Left ventricle myocardium superior (tissue), 1 donor: ENCODE results near the gene BCAS3. TPM values are rescaled to one million over a fixed set of nuclear protein-coding genes. Genes with fewer than 3 reads are reported as not detected.

Source experiments
- ATAC-seq: fragments of 200-7000 bp; cut with Tn5 transposase; one replicate; pipeline ENCODE4 v1.9.1; 2020; ENCODE audit warnings: mild to moderate bottlenecking, moderate library complexity
- DNase-seq: peaks from one replicate; pipeline ENCODE4 v3.0.0-alpha.2; 2020
- intact Hi-C: fragments of 100-400 bp; cut with micrococcal nuclease; formaldehyde crosslinking; loops from one replicate; pipeline ENCODE4 v1.11.0; 2022
- total RNA-seq: library from RNA; stranded (reverse); fragmentation: NEBNext Ultra II Directional; extraction: Animal tissue kit (Norgen Biotek cat#: 25700); gene quantifications from one replicate; pipeline ENCODE4 v1.2.1, GENCODE V29; 2021
- donor health status: DM: no; HTN: yes; CAD: no; lungs with severe emphysema.

BCAS3 gene
- total RNA-seq, 1 donor from 2014 or later = 15.9 TPM

GRCh38 chr17:61404913-61405685, 727.4 kb downstream of the BCAS3 start:
- ATAC-seq (no peak), DNase-seq (no peak)
- intact Hi-C loops = no loop called here

GRCh38 chr17:61405686-61406536, 728.3 kb downstream of the BCAS3 start:
- intact Hi-C loops = no loop called here
- peak; percentile 25 for DNase-seq
- ATAC-seq = no peak

- no peak for ATAC-seq
- DNase-seq = no peak
- intact Hi-C loops = no loop called here
Measured at GRCh38 chr17:61406537-61406845, 728.8 kb downstream of the BCAS3 start.

GRCh38 chr17:61406971-61407911, 729.6 kb downstream of the BCAS3 start:
- DNase-seq = peak; percentile 15

GRCh38 chr17:61408151-61409041, 730.7 kb downstream of the BCAS3 start:
- peak; percentile 28 for DNase-seq
- ATAC-seq = no peak
- intact Hi-C loops = no loop called here

More at GRCh38 chr17:61406971-61407911, 729.6 kb downstream of the BCAS3 start:
- no peak for ATAC-seq
- intact Hi-C loops = no loop called here

GRCh38 chr17:61409301-61410112, 731.9 kb downstream of the BCAS3 start:
- peak; percentile 47 for ATAC-seq
- DNase-seq = peak; percentile 84
- intact Hi-C loops = no loop called here

GRCh38 chr17:61410141-61411010, 732.7 kb downstream of the BCAS3 start:
- DNase-seq (peak; percentile 89), ATAC-seq (peak; percentile 62)
- intact Hi-C loops = no loop called here

GRCh38 chr17:61411011-61411260, 733.3 kb downstream of the BCAS3 start:
- intact Hi-C loops = no loop called here
- DNase-seq (no peak), ATAC-seq (no peak)

GRCh38 chr17:61411261-61412142, 733.9 kb downstream of the BCAS3 start:
- peak; percentile 59 for ATAC-seq
- peak; percentile 75 for DNase-seq
- intact Hi-C loops = no loop called here

- intact Hi-C loops = no loop called here
- ATAC-seq = peak; percentile 79
- DNase-seq = peak; percentile 91
Measured at GRCh38 chr17:61412143-61412859, 734.6 kb downstream of the BCAS3 start.

- no peak for DNase-seq
- peak; percentile 1 for ATAC-seq
- intact Hi-C loops = no loop called here
Measured at GRCh38 chr17:61412860-61413660, 735.4 kb downstream of the BCAS3 start.

- no peak for DNase-seq
- intact Hi-C loops = no loop called here
Measured at GRCh38 chr17:61413661-61414126, 736.0 kb downstream of the BCAS3 start.

GRCh38 chr17:61414141-61414935, 736.7 kb downstream of the BCAS3 start:
- ATAC-seq = no peak
- DNase-seq = peak; percentile 52
- intact Hi-C loops = no loop called here

More at GRCh38 chr17:61413661-61414126, 736.0 kb downstream of the BCAS3 start:
- no peak for ATAC-seq

- no peak for ATAC-seq
- no peak for DNase-seq
- intact Hi-C loops = loop anchor here (5.0 kb wide), 1 partner anchor 132 kb away; no protein-coding TSS in a partner anchor
Measured at GRCh38 chr17:61414936-61415251, 737.2 kb downstream of the BCAS3 start.
